Endodermal cell (in vitro differentiated cells): Measurements from ENCODE around the gene EPHA5. TPM values are rescaled to one million over a fixed set of nuclear protein-coding genes. Genes with fewer than 3 reads are reported as not detected.

Experiments used
- DNase-seq: peaks from one replicate; pipeline ENCODE4 v3.0.0-alpha.2; 2017
- H3K27ac ChIP-seq: 2 replicates; pipeline ENCODE4 v1.5.1; 2013; ENCODE audit warnings: mild to moderate bottlenecking, low read depth, low read length, moderate library complexity
- H3K27me3 ChIP-seq: 2 replicates; pipeline ENCODE4 v1.6.1; 2013; ENCODE audit warnings: mild to moderate bottlenecking, low read length, moderate library complexity; ENCODE audit not compliant: insufficient read depth, control insufficient read depth, poor library complexity, severe bottlenecking
- H3K36me3 ChIP-seq: 2 replicates; pipeline ENCODE4 v1.7.0; 2013; ENCODE audit warnings: mild to moderate bottlenecking, low read length, moderate library complexity; ENCODE audit not compliant: control insufficient read depth, insufficient read depth
- H3K4me1 ChIP-seq: one replicate; pipeline ENCODE4 v1.7.0; 2013; ENCODE audit warnings: low read length; ENCODE audit not compliant: control insufficient read depth, insufficient read depth
- H3K4me3 ChIP-seq: 2 replicates; pipeline ENCODE4 v1.5.1; 2013; ENCODE audit warnings: mild to moderate bottlenecking, low read length, moderate library complexity
- H3K9ac ChIP-seq: 2 replicates; pipeline ENCODE4 v1.6.1; 2013; ENCODE audit warnings: mild to moderate bottlenecking, low read length, moderate library complexity; ENCODE audit not compliant: poor library complexity, severe bottlenecking; ENCODE audit errors: extremely low read depth
- H3K9me3 ChIP-seq: 2 replicates; pipeline ENCODE4 v1.6.1; 2013; ENCODE audit warnings: mild to moderate bottlenecking, low read length, moderate library complexity; ENCODE audit not compliant: control insufficient read depth
- H3K27ac Mint-ChIP-seq: 2 replicates; pipeline ENCODE4 v1.8.0; 2020; ENCODE audit warnings: mixed read lengths
- H3K27me3 Mint-ChIP-seq: 2 replicates; pipeline ENCODE4 v1.8.0; 2021; ENCODE audit warnings: mild to moderate bottlenecking, mixed read lengths; ENCODE audit not compliant: insufficient read depth
- H3K36me3 Mint-ChIP-seq: 2 replicates; pipeline ENCODE4 v1.8.0; 2020; ENCODE audit warnings: low read depth, mixed read lengths
- H3K4me1 Mint-ChIP-seq: 2 replicates; pipeline ENCODE4 v1.8.0; 2020; ENCODE audit warnings: mixed read lengths
- H3K4me3 Mint-ChIP-seq: 2 replicates; pipeline ENCODE4 v1.8.0; 2020; ENCODE audit warnings: mild to moderate bottlenecking, moderate library complexity, mixed read lengths
- H3K9me3 Mint-ChIP-seq: 2 replicates; pipeline ENCODE4 v1.8.0; 2020; ENCODE audit warnings: mild to moderate bottlenecking, mixed read lengths
- CTCF ChIP-seq: fragments of 200-600 bp; sonication (generic); conservative IDR thresholded peaks from 2 replicates; pipeline ENCODE4 v1.5.0; 2021; ENCODE audit warnings: antibody characterized with exemption, mild to moderate bottlenecking
- WGBS, 2 experiments: methylation state at CpG; one replicate each; pipeline versions ENCODE4 v1.1.5 to v1.1.7; 2013; ENCODE audit warnings: missing lambda C conversion rate in 2 of 2, mixed read lengths in 1 of 2; ENCODE audit not compliant: insufficient coverage in 1 of 2, insufficient read length in 1 of 2; 5-methylcytosine and 5-hydroxymethylcytosine counted together
- total RNA-seq, 2 donors: library from RNA; stranded (reverse); fragmentation: NEBNext Ultra II Directional in 1 of 2; extraction: Animal tissue kit (Norgen Biotek cat#: 25700) in 1 of 2; gene quantifications; 2 replicates in 1 of 2; 3 replicates in 1 of 2; pipeline ENCODE4 v1.2.1, GENCODE V29; 2021

EPHA5 gene
- total RNA-seq, 2 donors from 2014 or later: 0.09 TPM; not detected in 1

GRCh38 chr4:65367306-65367705, 303.0 kb downstream of the EPHA5 start:
- no peak overlapping the region for H3K27ac Mint-ChIP-seq
- H3K4me1 ChIP-seq: no peaks in the 10 kb centered on the region
- WGBS, 2 experiments: 98% methylated on average over 1 of the region's 1 CpG; no CpG with 5 or more reads in 1 of the 2 experiments
- H3K36me3 ChIP-seq: no peaks in the 10 kb centered on the region
- H3K4me1 Mint-ChIP-seq: no peaks in the 10 kb centered on the region
- no peak overlapping the region for H3K4me3 Mint-ChIP-seq
- no peaks in the 10 kb centered on the region for H3K27me3 ChIP-seq
- H3K9me3 ChIP-seq: no peaks in the 10 kb centered on the region
- H3K9ac ChIP-seq: no peak overlapping the region
- no peaks in the 10 kb centered on the region for H3K9me3 Mint-ChIP-seq
- TF ChIP-seq CTCF: no peak
- no peaks in the 10 kb centered on the region for H3K27me3 Mint-ChIP-seq
- no peaks in the 10 kb centered on the region for H3K36me3 Mint-ChIP-seq
- H3K4me3 ChIP-seq: no peak overlapping the region
- DNase-seq: no peak
- H3K27ac ChIP-seq: no peak overlapping the region

GRCh38 chr4:65358914-65359313, 311.4 kb downstream of the EPHA5 start:
- Histone ChIP-seq H3K27me3 (no peaks in the 10 kb centered on the region), H3K9me3 (no peaks in the 10 kb centered on the region), H3K4me1 (no peaks in the 10 kb centered on the region), H3K27ac (no peak overlapping the region), H3K9ac (no peak overlapping the region), H3K4me3 (no peak overlapping the region), H3K36me3 (no peaks in the 10 kb centered on the region)
- 100% methylated on average over 1 to 2 of the region's 2 CpGs for WGBS, 2 experiments
- no peak overlapping the region for H3K4me3 Mint-ChIP-seq
- DNase-seq: no peak
- peaks cover 3% of the 10 kb centered on the region for H3K4me1 Mint-ChIP-seq
- H3K27ac Mint-ChIP-seq: no peak overlapping the region
- H3K36me3 Mint-ChIP-seq: no peaks in the 10 kb centered on the region
- no peaks in the 10 kb centered on the region for H3K9me3 Mint-ChIP-seq
- no peaks in the 10 kb centered on the region for H3K27me3 Mint-ChIP-seq
- TF ChIP-seq CTCF: no peak

- Mint-ChIP-seq H3K9me3 (no peaks in the 10 kb centered on the region), H3K36me3 (no peaks in the 10 kb centered on the region), H3K4me3 (no peak overlapping the region), H3K27ac (no peak overlapping the region), H3K27me3 (no peaks in the 10 kb centered on the region), H3K4me1 (no peaks in the 10 kb centered on the region)
- H3K9ac ChIP-seq: no peak overlapping the region
- H3K4me1 ChIP-seq: no peaks in the 10 kb centered on the region
- no peak overlapping the region for H3K4me3 ChIP-seq
- no peak for DNase-seq
- H3K27ac ChIP-seq: no peak overlapping the region
- TF ChIP-seq CTCF: no peak
- no peaks in the 10 kb centered on the region for H3K27me3 ChIP-seq
- H3K9me3 ChIP-seq: no peaks in the 10 kb centered on the region
- no peaks in the 10 kb centered on the region for H3K36me3 ChIP-seq
- 75% methylated on average over 1 of the region's 1 CpG; no CpG with 5 or more reads in 1 of the 2 experiments for WGBS, 2 experiments
Observed at GRCh38 chr4:65353098-65353497, 317.2 kb downstream of the EPHA5 start.
